Measurements from ENCODE around the gene KLHL14.

DNA sequence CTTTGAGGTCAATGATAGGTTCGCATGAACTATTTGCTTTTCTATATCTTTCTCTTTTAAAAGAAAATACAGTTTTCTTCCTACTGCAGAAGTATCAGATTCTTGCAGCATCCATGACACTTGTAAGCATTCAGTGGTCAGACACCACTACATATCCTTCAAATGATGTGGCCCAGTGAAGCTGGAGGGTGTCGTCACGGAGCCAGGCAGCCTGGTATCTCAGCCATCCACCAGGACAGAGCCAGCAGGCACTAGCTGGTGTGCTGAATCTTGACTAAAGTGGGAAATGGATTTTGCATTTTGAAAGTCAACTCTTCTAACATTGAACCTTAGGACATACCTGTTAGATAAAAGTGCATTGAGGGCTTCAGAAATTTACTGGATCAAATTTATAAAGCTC lies 5.4 kb downstream of the KLHL14 start:
- TF ChIP-seq, protein P1, sequence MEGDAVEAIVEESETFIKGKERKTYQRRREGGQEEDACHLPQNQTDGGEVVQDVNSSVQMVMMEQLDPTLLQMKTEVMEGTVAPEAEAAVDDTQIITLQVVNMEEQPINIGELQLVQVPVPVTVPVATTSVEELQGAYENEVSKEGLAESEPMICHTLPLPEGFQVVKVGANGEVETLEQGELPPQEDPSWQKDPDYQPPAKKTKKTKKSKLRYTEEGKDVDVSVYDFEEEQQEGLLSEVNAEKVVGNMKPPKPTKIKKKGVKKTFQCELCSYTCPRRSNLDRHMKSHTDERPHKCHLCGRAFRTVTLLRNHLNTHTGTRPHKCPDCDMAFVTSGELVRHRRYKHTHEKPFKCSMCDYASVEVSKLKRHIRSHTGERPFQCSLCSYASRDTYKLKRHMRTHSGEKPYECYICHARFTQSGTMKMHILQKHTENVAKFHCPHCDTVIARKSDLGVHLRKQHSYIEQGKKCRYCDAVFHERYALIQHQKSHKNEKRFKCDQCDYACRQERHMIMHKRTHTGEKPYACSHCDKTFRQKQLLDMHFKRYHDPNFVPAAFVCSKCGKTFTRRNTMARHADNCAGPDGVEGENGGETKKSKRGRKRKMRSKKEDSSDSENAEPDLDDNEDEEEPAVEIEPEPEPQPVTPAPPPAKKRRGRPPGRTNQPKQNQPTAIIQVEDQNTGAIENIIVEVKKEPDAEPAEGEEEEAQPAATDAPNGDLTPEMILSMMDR (IDR thresholded peaks at IDR 0.05; ENCODE audit: insufficient read depth, low read length), result no peak
- TF ChIP-seq SPI1 (IDR thresholded peaks at IDR 0.05; ENCODE audit: borderline replicate concordance, low read depth) (no peak), GABPA (IDR thresholded peaks at IDR 0.05; ENCODE audit: low read depth) (no peak), POLR2AphosphoS5 (IDR thresholded peaks at IDR 0.05; ENCODE audit: low read depth) (no peak)
- TF ChIP-seq, protein P2, sequence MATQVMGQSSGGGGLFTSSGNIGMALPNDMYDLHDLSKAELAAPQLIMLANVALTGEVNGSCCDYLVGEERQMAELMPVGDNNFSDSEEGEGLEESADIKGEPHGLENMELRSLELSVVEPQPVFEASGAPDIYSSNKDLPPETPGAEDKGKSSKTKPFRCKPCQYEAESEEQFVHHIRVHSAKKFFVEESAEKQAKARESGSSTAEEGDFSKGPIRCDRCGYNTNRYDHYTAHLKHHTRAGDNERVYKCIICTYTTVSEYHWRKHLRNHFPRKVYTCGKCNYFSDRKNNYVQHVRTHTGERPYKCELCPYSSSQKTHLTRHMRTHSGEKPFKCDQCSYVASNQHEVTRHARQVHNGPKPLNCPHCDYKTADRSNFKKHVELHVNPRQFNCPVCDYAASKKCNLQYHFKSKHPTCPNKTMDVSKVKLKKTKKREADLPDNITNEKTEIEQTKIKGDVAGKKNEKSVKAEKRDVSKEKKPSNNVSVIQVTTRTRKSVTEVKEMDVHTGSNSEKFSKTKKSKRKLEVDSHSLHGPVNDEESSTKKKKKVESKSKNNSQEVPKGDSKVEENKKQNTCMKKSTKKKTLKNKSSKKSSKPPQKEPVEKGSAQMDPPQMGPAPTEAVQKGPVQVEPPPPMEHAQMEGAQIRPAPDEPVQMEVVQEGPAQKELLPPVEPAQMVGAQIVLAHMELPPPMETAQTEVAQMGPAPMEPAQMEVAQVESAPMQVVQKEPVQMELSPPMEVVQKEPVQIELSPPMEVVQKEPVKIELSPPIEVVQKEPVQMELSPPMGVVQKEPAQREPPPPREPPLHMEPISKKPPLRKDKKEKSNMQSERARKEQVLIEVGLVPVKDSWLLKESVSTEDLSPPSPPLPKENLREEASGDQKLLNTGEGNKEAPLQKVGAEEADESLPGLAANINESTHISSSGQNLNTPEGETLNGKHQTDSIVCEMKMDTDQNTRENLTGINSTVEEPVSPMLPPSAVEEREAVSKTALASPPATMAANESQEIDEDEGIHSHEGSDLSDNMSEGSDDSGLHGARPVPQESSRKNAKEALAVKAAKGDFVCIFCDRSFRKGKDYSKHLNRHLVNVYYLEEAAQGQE (IDR thresholded peaks at IDR 0.05; ENCODE audit: insufficient replicate concordance, low read depth), result no peak
